NCI-H1417 treated with DMSO at 0.1 percent for 48 hours (cell line): ENCODE measurements around the gene PRUNE2.
"Not testable (repeated sequence)": the region's sequence is repeated elsewhere in the genome, so short reads cannot be mapped to it uniquely, and the experiment has no call there.

ENCODE experiments used
- DNase-seq: peaks from one replicate; lab custom pipeline; 2025; lab: John Stamatoyannopoulos, UW

The PRUNE2 gene

DNA sequence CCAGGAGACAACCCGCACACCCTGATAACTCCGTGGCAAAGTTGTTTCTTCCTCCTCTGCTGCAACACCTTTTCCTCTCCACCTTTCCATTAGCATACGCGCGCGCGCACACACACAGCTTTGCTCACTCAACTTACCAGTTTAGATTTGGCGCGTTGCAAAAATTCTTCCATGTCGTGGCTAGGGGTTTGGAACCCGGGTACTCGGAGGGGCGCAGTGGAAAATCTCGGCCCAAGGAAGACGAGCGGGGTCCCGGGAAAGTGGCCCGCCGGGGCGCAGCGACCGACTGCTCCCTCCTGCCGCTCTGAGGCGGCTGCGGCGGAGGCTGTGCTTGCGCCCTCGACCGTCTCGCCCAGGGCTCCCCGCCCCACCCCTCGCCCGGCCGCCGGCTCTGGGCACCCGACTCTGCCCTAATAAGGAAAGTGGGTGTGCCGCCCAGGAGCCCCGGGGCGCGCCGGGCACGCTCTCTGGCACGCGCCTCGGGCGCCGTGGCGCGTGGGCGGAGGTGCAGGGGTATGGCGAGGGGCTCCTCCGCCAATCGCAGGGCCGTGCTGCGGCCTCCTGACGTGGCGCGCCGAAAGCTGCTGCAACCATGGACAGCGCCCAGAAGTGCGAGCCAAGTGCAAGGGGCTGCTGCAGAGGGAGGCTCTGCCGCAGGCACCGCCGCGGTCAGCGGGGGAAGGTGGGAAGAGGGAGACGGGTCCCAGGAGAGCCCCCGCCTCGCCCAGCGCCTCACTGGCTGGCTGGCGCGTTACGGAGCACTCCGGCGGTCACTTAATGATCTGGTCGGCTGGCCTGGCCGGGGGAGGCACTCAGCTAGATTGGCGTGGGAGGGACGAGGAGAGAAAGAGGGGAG is at the start of gene PRUNE2:
TSS of gene PRUNE2 (minus strand) at position 324 of the 856 bp plus-strand sequence. CDS start at position 173, 151 bp downstream.
- peak; percentile 62 for DNase-seq

DNA sequence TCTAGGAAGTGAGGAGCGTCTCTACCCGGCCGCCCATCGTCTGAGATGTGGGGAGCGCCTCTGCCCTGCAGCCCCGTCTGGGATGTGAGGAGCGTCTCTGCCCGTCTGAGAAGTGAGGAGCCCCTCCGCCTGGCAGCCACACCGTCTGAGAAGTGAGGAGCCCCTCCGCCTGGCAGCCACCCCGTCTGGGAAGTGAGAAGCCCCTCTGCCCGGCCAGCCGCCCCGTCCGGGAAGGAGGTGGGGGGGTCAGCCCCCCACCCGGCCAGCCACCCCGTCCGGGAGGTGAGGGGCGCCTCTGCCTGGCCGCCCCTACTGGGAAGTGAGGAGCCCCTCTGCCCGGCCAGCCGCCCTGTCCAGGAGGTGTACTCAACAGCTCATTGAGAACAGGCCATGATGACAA is 49.5 kb upstream of the PRUNE2 start:
- not testable (repeated sequence) for DNase-seq

DNA sequence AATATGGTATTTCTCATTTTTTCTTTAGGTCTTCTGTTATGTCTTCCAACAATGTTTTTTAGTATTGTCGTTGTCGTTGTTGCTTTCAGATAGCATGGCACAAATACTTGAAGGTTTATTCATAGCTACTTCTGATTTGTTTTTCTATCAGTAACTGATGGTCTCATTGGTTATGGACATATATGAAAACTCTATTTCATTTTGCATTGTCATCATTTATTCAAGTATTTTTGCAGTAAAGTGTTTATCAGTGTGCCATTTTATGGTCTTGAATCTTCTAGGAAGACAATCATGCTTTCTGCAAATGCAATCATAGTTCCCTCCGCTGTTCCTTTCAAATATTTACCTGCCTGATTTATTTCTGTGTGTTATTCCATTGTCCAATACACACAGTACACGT is 44.0 kb upstream of the PRUNE2 start:
- no peak for DNase-seq

GRCh38 chr9:76944011-76944410 is 38.1 kb upstream of the PRUNE2 start:
- no peak for DNase-seq

- DNase-seq, result no peak
Observed at GRCh38 chr9:76943054-76943453, 37.1 kb upstream of the PRUNE2 start.

- DNase-seq, result no peak
Observed at GRCh38 chr9:76932757-76933156, 26.8 kb upstream of the PRUNE2 start.

GRCh38 chr9:76932265-76932664 is 26.4 kb upstream of the PRUNE2 start:
- DNase-seq, result no peak

DNA sequence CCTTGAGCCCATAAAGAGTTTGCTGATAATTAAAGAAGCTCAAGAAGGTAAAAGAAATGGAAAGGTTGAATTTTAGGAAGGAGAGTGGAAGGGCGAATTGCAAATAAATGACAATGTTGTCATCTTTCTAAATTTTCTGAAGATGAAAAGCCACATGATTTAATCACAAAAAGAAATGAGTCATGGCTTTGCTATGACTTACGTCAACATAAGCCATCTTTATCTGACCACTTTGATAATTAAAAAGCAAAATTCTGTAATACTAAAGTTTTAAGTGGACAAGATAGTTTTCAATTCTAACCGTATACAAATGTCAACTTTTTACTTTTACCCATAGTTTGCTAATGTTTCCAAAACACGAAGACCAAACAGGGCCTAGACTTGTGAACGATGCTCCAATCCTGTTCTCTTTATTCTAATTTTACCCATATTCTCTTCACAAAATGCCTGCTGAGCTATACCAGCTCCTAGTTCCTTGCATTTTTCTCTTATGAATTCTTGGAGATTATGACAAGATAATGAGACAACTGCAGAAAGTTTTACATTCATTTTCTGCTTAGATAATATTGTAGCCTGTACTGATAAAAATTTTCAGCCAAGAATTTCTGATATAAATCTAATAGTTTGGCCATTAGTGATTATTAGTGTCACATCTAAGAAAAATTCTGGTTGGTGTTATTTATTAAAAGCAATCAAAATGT is 21.8 kb upstream of the PRUNE2 start:
- DNase-seq, result no peak

GRCh38 chr9:76926846-76927245 is 20.9 kb upstream of the PRUNE2 start:
- DNase-seq, result no peak

DNA sequence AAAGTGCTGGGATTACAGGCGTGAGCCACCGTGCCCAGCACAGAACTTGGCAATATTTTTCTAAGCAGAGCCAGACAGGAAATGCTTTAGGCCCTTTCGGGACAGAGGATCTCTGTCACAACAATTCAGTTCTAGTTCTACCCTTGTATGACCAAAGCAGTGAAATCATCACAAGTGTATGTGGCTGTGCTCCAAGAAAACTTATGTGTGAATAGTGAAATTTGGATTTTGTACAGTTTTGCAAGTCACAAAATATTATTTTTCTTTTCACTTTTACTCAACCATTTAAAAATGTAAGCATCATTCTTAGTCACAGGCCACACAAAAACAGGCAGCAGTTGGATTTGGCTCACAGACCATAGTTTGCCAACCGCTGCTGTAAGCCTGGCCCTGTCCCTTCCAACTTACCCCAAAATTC is 20.4 kb upstream of the PRUNE2 start:
- no peak for DNase-seq

DNA sequence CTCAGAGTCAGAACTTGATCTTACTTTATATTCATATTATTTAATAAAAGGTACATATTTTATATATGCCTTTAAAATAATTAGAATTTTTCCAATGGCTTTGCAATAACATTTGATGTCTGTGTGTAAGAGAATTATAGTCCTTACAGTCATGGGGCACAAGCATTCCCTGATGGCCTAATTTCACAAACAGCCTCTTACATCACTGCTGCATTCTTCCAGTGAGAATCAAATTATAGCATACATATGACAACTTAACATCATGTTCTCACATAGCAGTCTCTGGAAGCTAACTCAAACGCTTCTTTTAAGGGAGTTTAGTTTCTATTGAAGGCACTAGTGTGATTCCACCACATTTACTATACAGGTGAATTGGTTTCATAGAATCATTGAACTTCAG is 15.3 kb upstream of the PRUNE2 start:
- no peak for DNase-seq

DNA sequence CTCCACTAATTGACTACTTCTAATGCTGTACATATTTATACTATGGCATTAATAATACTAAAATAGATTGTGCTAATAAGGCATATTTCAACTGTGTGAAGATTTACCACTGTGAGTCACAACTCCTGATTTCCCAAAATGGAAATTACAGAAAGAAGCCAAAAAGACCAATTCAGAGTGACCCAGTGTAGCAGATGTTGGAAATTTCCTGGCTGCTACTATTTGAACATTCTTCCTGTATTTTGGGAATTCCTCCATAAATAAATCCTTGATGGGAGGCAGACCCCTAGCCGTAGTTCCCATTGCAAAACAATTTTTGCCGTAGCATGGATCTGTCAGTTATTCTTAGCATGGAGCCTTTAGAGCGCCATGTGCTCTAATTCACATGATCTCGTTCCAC is 11.4 kb upstream of the PRUNE2 start:
- DNase-seq, result no peak

- no peak for DNase-seq
Observed at GRCh38 chr9:76916231-76916630, 10.3 kb upstream of the PRUNE2 start.

- DNase-seq, result no peak
Observed at GRCh38 chr9:76913467-76913866, 7.6 kb upstream of the PRUNE2 start.

- DNase-seq, result no peak
Observed at GRCh38 chr9:76912636-76913275, 6.8 kb upstream of the PRUNE2 start.

DNA sequence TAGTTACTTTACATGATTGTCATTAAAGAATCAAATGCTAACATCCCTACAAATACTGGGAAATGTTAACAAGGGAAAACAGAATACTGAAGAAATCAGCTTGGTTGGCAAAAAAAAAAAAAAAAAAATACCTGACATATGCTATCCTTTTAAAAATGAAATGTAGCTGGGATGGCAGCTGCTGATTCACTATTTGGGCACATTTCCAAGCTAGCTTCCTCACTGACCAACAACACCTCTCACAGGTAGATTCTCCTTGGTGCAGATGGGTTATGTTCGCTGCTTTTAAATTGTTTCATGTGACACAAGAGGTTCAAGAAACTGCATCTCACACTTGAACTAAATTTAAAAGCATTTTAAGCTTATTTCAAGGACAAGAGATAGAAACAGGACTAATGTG is 6.1 kb upstream of the PRUNE2 start:
- no peak for DNase-seq

GRCh38 chr9:76910861-76911260 is 4.9 kb upstream of the PRUNE2 start:
- no peak for DNase-seq

GRCh38 chr9:76906647-76906975 is 697 bp upstream of the PRUNE2 start:
- no peak for DNase-seq

GRCh38 chr9:76904661-76905457 is 1.1 kb downstream of the PRUNE2 start:
- DNase-seq, result no peak

GRCh38 chr9:76902395-76902794 is 3.5 kb downstream of the PRUNE2 start:
- DNase-seq, result no peak

GRCh38 chr9:76901801-76902200 is 4.1 kb downstream of the PRUNE2 start:
- DNase-seq, result no peak

- DNase-seq, result no peak
Observed at GRCh38 chr9:76900884-76901440, 5.0 kb downstream of the PRUNE2 start.
